Measurements from ENCODE around the gene RGSL1. TPM values are rescaled to one million over a fixed set of nuclear protein-coding genes. Genes with fewer than 3 reads are reported as not detected.

Gene RGSL1
- total and polyA plus RNA-seq, 4 donors = 0.07 to 0.50 (median 0.31) TPM; not detected in 1

DNA sequence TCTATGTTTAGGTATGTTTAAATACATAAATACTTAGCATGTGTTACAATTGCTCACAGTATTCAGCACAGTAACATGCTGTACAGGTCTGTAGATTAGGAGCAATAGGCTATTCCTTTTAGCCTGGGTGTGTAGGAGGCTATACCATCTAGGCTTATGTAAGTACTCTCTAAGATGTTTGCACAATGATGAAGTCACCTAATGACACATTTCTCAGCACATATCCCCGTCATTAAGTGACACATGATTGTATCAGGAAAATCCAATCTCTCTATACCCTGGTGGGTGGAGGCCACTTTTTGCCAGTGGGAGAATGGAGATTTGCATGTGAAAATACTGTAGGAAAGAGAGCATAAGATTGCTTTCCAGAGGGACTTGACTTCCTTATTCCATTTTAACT lies 43.9 kb upstream of the RGSL1 start:
- WGBS = 83% methylated on average over 1 of the region's 1 CpG
- H3K4me1 ChIP-seq (ENCODE audit: control insufficient read depth in 4 of 4, insufficient read depth in 4 of 4, low read length in 3 of 4) = peaks cover 2 to 21% (median 9%) of the 10 kb centered on the region in 4 donors
- peaks cover 0 to 3% (median 0%) of the 10 kb centered on the region in 4 donors for H3K9me3 ChIP-seq (ENCODE audit: control insufficient read depth in 4 of 4, low read length in 3 of 4)
- H3K27ac ChIP-seq (ENCODE audit: low read depth in 1 of 2, low read length in 2 of 2) = no peak overlapping the region
- H3K9ac ChIP-seq (ENCODE audit: low read depth in 1 of 2, low read length in 2 of 2) = no peak overlapping the region
- TF ChIP-seq NR2F2 (IDR thresholded peaks at IDR 0.05) (no peak), SP1 (IDR thresholded peaks at IDR 0.05) (no peak), HNF4G (IDR thresholded peaks at IDR 0.05) (no peak), EGR1 (IDR thresholded peaks at IDR 0.05; ENCODE audit: low read depth in 2 of 2) (no peak), FOXA2 (IDR thresholded peaks at IDR 0.05) (no peak), ZBTB33 (IDR thresholded peaks at IDR 0.05) (no peak), JUND (IDR thresholded peaks at IDR 0.05) (no peak)
- TF ChIP-seq, protein P1, sequence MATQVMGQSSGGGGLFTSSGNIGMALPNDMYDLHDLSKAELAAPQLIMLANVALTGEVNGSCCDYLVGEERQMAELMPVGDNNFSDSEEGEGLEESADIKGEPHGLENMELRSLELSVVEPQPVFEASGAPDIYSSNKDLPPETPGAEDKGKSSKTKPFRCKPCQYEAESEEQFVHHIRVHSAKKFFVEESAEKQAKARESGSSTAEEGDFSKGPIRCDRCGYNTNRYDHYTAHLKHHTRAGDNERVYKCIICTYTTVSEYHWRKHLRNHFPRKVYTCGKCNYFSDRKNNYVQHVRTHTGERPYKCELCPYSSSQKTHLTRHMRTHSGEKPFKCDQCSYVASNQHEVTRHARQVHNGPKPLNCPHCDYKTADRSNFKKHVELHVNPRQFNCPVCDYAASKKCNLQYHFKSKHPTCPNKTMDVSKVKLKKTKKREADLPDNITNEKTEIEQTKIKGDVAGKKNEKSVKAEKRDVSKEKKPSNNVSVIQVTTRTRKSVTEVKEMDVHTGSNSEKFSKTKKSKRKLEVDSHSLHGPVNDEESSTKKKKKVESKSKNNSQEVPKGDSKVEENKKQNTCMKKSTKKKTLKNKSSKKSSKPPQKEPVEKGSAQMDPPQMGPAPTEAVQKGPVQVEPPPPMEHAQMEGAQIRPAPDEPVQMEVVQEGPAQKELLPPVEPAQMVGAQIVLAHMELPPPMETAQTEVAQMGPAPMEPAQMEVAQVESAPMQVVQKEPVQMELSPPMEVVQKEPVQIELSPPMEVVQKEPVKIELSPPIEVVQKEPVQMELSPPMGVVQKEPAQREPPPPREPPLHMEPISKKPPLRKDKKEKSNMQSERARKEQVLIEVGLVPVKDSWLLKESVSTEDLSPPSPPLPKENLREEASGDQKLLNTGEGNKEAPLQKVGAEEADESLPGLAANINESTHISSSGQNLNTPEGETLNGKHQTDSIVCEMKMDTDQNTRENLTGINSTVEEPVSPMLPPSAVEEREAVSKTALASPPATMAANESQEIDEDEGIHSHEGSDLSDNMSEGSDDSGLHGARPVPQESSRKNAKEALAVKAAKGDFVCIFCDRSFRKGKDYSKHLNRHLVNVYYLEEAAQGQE (IDR thresholded peaks at IDR 0.05) = no peak
- TF ChIP-seq, protein P2, sequence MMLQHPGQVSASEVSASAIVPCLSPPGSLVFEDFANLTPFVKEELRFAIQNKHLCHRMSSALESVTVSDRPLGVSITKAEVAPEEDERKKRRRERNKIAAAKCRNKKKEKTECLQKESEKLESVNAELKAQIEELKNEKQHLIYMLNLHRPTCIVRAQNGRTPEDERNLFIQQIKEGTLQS (IDR thresholded peaks at IDR 0.05) = no peak
- no peak overlapping the region for H3K4me3 ChIP-seq (ENCODE audit: low read depth in 1 of 3, low read length in 3 of 3)
- DNase-seq (ENCODE audit: low spot score) = no peak
- no peaks in the 10 kb centered on the region for H3K36me3 ChIP-seq (ENCODE audit: control insufficient read depth in 4 of 4, insufficient read depth in 3 of 4, low read depth in 1 of 4, low read length in 3 of 4)
- no peaks in the 10 kb centered on the region for H3K27me3 ChIP-seq (ENCODE audit: control insufficient read depth in 4 of 4, insufficient read depth in 4 of 4, low read length in 3 of 4)

DNA sequence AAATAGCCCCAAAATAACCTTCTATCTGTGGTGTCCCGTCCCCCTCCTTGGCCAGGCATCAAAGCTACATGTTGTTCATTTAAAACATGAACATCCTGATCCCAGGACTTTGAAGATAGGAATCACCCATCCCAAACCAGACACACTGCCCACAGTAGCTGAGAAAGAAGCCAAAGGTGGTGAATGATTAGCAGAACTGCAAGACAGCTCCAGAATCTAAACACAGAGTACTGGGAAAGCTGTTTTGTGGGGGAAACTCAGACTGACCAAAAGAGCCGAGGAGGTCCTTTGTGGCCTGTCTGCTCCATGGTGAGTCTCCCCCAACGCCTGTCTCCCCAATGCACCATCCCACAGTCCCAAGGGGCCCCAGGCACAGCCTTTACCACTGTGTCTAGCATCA lies 42.2 kb upstream of the RGSL1 start:
- no peak overlapping the region for H3K27ac ChIP-seq (ENCODE audit: low read depth in 1 of 2, low read length in 2 of 2)
- peaks cover 2 to 21% (median 9%) of the 10 kb centered on the region in 4 donors for H3K4me1 ChIP-seq (ENCODE audit: control insufficient read depth in 4 of 4, insufficient read depth in 4 of 4, low read length in 3 of 4)
- no peak overlapping the region for H3K9ac ChIP-seq (ENCODE audit: low read depth in 1 of 2, low read length in 2 of 2)
- H3K9me3 ChIP-seq (ENCODE audit: control insufficient read depth in 4 of 4, low read length in 3 of 4) = peaks cover 0 to 3% (median 0%) of the 10 kb centered on the region in 4 donors
- H3K4me3 ChIP-seq (ENCODE audit: low read depth in 1 of 3, low read length in 3 of 3) = no peak overlapping the region
- 47% methylated on average over 3 of the region's 3 CpGs for WGBS
- no peaks in the 10 kb centered on the region for H3K36me3 ChIP-seq (ENCODE audit: control insufficient read depth in 4 of 4, insufficient read depth in 3 of 4, low read depth in 1 of 4, low read length in 3 of 4)
- DNase-seq (ENCODE audit: low spot score) = no peak
- no peak for TF ChIP-seq JUND (IDR thresholded peaks at IDR 0.05)
- TF ChIP-seq HNF4A (conservative IDR thresholded peaks at IDR 0.05) = no peak
- TF ChIP-seq YY1 (IDR thresholded peaks at IDR 0.05) = no peak
- no peak for TF ChIP-seq NR2F2 (IDR thresholded peaks at IDR 0.05)
- no peak for TF ChIP-seq GABPA (IDR thresholded peaks at IDR 0.05 in 1 of 2, conservative IDR thresholded peaks at IDR 0.05 in 1 of 2)
- TF ChIP-seq HNF4G (IDR thresholded peaks at IDR 0.05) = no peak
- TF ChIP-seq, protein P2 (IDR thresholded peaks at IDR 0.05) = no peak
- no peak for TF ChIP-seq CTCF (IDR thresholded peaks at IDR 0.05; ENCODE audit: low read depth, low read length, missing input control)
- TF ChIP-seq, protein P1 (IDR thresholded peaks at IDR 0.05) = no peak
- no peak for TF ChIP-seq RAD21 (IDR thresholded peaks at IDR 0.05)
- TF ChIP-seq EGR1 (IDR thresholded peaks at IDR 0.05; ENCODE audit: low read depth in 2 of 2) = no peak
- TF ChIP-seq RXRA (IDR thresholded peaks at IDR 0.05) = no peak
- TF ChIP-seq SP1 (IDR thresholded peaks at IDR 0.05) = no peak
- no peak for TF ChIP-seq ZBTB33 (IDR thresholded peaks at IDR 0.05)
- TF ChIP-seq FOXA2 (IDR thresholded peaks at IDR 0.05) = no peak
- H3K27me3 ChIP-seq (ENCODE audit: control insufficient read depth in 4 of 4, insufficient read depth in 4 of 4, low read length in 3 of 4) = no peaks in the 10 kb centered on the region
